Ovary (tissue), 3 donors: ENCODE results near the gene AFF2.

Experiments used
- EP300 ChIP-seq: sonication (generic); formaldehyde crosslinking; IDR thresholded peaks from one replicate; pipeline ENCODE4 v1.6.1; 2017; ENCODE audit warnings: antibody characterized with exemption
- POLR2A ChIP-seq: fragments of 450-650 bp; IDR thresholded peaks from one replicate; pipeline ENCODE4 v1.6.1; 2017; ENCODE audit warnings: antibody characterized with exemption, mild to moderate bottlenecking, moderate library complexity
- TF ChIP-seq, protein P1 (sequence below), 3 donors: fragments of 450-650 bp in 2 of 3; fragments of 200-600 bp in 1 of 3; IDR thresholded peaks; one replicate each; pipeline versions ENCODE4 v1.5.1 to v1.8.0; 2016 to 2022; ENCODE audit warnings: antibody characterized with exemption in 3 of 3, mild to moderate bottlenecking in 1 of 3
- donor health status: DM: no; HTN: no; CAD: no.

- TF ChIP-seq POLR2A (no peak), EP300 (no peak)
- TF ChIP-seq, protein P1, sequence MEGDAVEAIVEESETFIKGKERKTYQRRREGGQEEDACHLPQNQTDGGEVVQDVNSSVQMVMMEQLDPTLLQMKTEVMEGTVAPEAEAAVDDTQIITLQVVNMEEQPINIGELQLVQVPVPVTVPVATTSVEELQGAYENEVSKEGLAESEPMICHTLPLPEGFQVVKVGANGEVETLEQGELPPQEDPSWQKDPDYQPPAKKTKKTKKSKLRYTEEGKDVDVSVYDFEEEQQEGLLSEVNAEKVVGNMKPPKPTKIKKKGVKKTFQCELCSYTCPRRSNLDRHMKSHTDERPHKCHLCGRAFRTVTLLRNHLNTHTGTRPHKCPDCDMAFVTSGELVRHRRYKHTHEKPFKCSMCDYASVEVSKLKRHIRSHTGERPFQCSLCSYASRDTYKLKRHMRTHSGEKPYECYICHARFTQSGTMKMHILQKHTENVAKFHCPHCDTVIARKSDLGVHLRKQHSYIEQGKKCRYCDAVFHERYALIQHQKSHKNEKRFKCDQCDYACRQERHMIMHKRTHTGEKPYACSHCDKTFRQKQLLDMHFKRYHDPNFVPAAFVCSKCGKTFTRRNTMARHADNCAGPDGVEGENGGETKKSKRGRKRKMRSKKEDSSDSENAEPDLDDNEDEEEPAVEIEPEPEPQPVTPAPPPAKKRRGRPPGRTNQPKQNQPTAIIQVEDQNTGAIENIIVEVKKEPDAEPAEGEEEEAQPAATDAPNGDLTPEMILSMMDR (IDR thresholded peaks at IDR 0.05): no peak
Measured at GRCh38 chrX:148913971-148914370, 413.6 kb downstream of the AFF2 start.
